ENCODE results near the gene CCDC88C.

The CCDC88C gene

DNA sequence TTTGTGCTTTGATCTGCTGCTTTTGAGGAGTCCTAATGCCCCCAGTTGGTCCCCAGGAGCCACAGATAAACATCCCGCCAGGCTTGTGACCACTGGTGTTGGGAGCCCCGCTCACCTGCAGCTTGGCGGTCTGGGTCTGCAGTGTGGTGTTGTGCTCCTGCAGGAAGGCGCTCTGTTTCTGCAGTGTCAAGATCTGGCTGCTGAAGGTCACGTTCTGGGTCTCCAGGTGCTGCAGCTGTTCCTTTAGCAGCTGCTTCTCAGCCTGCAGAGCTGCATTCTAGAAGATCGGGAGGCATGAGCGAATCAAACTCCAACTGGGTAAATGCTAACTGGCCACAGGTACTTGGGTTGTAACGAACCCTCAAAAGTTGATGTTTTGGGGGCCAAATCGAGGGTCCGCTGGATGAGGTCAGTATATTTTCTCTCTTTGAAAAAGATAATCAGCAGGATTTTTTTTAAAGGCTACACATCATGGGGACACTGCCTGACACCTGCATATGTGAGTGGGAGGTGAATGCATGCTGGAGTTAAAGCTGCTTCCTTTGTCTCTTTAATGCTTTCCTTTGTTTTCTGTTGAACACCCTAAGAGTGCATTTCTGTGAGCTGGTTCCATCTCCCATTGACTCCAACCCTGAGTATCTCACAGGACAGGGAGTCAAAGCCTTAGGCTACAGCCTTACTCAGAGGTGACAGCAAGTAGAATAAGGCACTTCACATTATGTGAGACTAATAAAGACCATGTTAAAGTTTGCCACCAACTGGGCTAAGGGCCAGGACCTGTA lies 111.8 kb downstream of the CCDC88C start:
- H3K4me3 ChIP-seq (ENCODE audit: low read length), result no peak overlapping the region
- TF ChIP-seq, protein P1, sequence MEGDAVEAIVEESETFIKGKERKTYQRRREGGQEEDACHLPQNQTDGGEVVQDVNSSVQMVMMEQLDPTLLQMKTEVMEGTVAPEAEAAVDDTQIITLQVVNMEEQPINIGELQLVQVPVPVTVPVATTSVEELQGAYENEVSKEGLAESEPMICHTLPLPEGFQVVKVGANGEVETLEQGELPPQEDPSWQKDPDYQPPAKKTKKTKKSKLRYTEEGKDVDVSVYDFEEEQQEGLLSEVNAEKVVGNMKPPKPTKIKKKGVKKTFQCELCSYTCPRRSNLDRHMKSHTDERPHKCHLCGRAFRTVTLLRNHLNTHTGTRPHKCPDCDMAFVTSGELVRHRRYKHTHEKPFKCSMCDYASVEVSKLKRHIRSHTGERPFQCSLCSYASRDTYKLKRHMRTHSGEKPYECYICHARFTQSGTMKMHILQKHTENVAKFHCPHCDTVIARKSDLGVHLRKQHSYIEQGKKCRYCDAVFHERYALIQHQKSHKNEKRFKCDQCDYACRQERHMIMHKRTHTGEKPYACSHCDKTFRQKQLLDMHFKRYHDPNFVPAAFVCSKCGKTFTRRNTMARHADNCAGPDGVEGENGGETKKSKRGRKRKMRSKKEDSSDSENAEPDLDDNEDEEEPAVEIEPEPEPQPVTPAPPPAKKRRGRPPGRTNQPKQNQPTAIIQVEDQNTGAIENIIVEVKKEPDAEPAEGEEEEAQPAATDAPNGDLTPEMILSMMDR (conservative IDR thresholded peaks at IDR 0.05; ENCODE audit: low read depth, low read length), result no peak
- DNase-seq (ENCODE audit: low read depth), result no peak

DNA sequence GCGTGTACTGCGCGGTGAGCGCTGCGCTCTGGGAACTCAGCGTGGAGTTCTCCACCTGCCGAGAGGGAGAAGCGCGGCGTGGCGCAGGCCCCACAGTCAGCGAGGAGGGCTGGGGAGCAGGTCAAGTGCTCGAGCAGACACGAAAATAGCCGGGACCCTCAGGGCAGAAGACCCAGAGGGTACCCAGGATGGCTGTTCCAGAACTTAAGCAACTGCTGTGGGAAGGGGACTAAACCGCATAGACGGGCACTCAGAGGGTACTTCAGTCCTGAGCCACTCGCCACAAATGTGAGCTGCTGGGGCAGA lies 113.7 kb downstream of the CCDC88C start:
- DNase-seq (ENCODE audit: low read depth), result no peak
- TF ChIP-seq, protein P1 (conservative IDR thresholded peaks at IDR 0.05; ENCODE audit: low read depth, low read length), result no peak
- no peak overlapping the region for H3K4me3 ChIP-seq (ENCODE audit: low read length)

DNA sequence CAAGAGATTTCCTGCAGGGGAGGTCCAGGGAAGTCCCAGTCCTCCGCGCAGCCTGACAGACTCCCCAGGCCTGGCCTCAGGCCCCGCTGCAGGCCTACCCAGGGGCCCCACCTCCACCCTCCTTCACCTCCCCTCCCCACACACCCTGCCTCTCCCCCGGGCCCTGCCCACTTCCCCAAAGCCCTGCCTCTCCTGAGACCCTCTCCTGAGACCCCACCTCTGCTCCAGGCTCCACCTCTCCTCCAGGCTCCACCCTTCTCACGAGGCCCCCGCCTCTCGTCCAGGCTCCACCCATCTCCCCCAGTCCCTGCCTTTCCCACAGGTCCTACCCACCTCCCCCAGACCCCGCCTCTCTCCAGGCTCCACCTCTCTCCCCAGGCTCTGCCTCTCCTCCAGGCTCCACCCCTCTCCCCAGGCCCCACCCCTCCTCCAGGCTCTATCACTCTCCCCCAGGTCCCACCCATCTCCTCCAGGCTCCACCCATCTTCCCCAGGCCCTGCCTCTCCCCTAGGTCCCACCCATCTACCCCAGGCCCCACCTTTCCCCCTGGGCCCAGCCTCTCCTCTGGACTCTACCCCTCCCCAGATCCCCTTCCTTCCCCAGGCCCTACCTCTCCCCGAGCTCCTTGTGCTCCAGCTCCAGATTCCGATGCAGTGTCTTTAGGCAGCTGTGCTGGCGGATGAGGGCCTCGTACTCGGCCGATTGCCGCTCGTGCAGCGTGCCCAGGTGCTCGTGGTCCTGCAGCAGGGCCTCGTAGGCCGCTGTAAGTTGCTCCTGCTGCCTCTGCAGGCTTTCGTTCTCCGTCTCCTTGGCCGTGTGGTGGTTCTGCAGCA lies 114.3 kb downstream of the CCDC88C start:
- TF ChIP-seq, protein P1 (conservative IDR thresholded peaks at IDR 0.05; ENCODE audit: low read depth, low read length), result no peak
- DNase-seq (ENCODE audit: low read depth), result no peak
- H3K4me3 ChIP-seq (ENCODE audit: low read length), result no peak overlapping the region

DNA sequence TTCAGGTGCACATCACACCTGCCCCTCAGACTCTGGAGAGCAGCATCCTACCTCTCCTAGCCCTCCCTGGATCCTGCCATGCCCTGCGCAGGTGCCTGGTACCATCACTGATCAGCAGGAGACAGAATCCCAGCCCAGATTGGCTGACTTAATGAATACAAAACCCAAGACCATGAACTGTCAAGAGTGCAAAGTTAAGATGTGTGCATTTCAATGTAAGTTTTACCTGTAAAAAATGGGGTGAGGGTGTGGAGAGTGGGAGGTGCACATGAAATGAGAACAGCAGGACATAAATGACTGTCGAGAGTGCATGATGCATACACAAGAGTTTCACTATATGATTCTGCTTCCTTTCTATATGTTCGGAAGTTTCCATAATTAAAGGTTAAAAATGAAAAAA lies 115.2 kb downstream of the CCDC88C start:
- DNase-seq (ENCODE audit: low read depth), result no peak
- TF ChIP-seq, protein P1 (conservative IDR thresholded peaks at IDR 0.05; ENCODE audit: low read depth, low read length), result no peak
- H3K4me3 ChIP-seq (ENCODE audit: low read length), result no peak overlapping the region

DNA sequence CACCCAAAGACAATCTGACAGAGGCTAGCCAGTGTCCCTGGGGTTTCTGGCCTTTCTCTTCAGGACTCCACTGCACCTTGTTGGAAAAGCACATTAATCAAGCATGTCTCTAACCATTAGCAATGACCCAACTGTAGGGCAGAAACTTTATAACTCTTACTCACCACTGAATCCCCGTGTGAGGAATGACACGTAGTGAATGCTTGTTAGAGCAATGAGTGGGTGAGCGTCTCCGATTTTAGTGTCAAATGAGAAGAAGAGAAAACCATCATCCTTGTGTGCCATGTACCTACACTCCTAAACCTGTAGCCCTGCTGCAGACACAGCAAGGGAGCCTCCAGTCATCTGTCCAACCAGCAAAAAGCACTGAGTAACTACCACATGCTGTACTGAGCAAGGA lies 116.7 kb downstream of the CCDC88C start:
- TF ChIP-seq, protein P1 (conservative IDR thresholded peaks at IDR 0.05; ENCODE audit: low read depth, low read length), result no peak
- no peak for DNase-seq (ENCODE audit: low read depth)
- no peak overlapping the region for H3K4me3 ChIP-seq (ENCODE audit: low read length)

DNA sequence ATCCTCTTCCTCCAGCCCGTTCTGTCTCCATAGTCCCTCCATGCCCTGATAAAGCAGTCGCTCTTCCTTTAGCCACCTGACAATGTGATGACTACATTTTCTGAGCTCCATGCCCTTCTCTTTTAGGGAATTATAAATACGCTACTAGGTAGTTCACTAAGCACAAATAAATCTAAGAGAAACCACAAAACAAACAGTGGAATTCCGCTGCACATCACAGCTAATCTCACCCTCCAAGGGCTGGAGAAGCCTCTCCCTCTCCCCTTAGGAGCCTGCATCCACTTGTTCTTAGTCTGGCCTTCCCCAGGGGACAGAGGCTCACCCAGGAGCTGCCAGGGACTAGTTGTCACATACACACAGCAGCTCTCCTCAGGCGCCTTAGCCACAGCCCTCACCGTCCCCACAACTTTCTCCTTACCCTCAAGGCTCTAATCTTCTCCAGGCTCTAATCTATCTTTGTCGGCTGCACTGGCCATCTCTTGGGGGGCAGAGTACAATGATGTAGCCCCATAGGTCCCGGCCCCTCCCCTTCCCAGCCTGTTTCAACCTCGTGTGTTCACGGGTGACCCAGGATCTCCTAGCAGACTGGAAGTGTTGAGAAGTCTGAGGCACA lies 117.2 kb downstream of the CCDC88C start:
- TF ChIP-seq, protein P1 (conservative IDR thresholded peaks at IDR 0.05; ENCODE audit: low read depth, low read length), result no peak
- no peak for DNase-seq (ENCODE audit: low read depth)
- no peak overlapping the region for H3K4me3 ChIP-seq (ENCODE audit: low read length)
